HG03457 (cell line): ENCODE results near the gene BRD3.
"Not testable (repeated sequence)": the region's sequence is repeated elsewhere in the genome, so short reads cannot be mapped to it uniquely, and the experiment has no call there.

Experiments used
- ATAC-seq: cut with Tn5 transposase; IDR thresholded peaks from one replicate; pipeline ENCODE4 v1.9.1; 2021; ENCODE audit warnings: moderate number of reproducible peaks; ENCODE audit not compliant: unreplicated experiment

Gene BRD3

GRCh38 chr9:134067904-134068743 lies at the start of gene BRD3:
TSS of gene BRD3 (minus strand) at chr9:134068026. CDS start at chr9:134053477, 14,549 bp downstream.
- ATAC-seq = peak; percentile 58

- no peak for ATAC-seq
These were observed 44.7 kb upstream of the BRD3 start for GRCh38 chr9:134112561-134112960.

GRCh38 chr9:134111064-134111463 lies 43.2 kb upstream of the BRD3 start:
- ATAC-seq = no peak

GRCh38 chr9:134103391-134103998 lies 35.7 kb upstream of the BRD3 start:
- no peak for ATAC-seq

GRCh38 chr9:134101623-134102149 lies 33.9 kb upstream of the BRD3 start:
- no peak for ATAC-seq

GRCh38 chr9:134101133-134101532 lies 33.3 kb upstream of the BRD3 start:
- ATAC-seq = not testable (repeated sequence)

- no peak for ATAC-seq
These were observed 32.2 kb upstream of the BRD3 start for GRCh38 chr9:134100040-134100439.

GRCh38 chr9:134099123-134099761 lies 31.4 kb upstream of the BRD3 start:
- ATAC-seq = no peak

GRCh38 chr9:134089972-134090371 lies 22.1 kb upstream of the BRD3 start:
- ATAC-seq = no peak

GRCh38 chr9:134088063-134088725 lies 20.4 kb upstream of the BRD3 start:
- ATAC-seq = no peak

GRCh38 chr9:134085674-134086073 lies 17.8 kb upstream of the BRD3 start:
- no peak for ATAC-seq

- no peak for ATAC-seq
These were observed 15.6 kb upstream of the BRD3 start for GRCh38 chr9:134083451-134083850.

- ATAC-seq = no peak
These were observed 8.8 kb upstream of the BRD3 start for GRCh38 chr9:134076644-134077043.

GRCh38 chr9:134075689-134076088 lies 7.9 kb upstream of the BRD3 start:
- not testable (repeated sequence) for ATAC-seq

GRCh38 chr9:134073500-134073899 lies 5.7 kb upstream of the BRD3 start:
- ATAC-seq = no peak

- ATAC-seq = not testable (repeated sequence)
These were observed 4.9 kb upstream of the BRD3 start for GRCh38 chr9:134072683-134073082.

- no peak for ATAC-seq
These were observed 3.3 kb upstream of the BRD3 start for GRCh38 chr9:134071149-134071548.

- no peak for ATAC-seq
These were observed 1.9 kb upstream of the BRD3 start for GRCh38 chr9:134069480-134070399.

GRCh38 chr9:134068744-134069479 lies 1.1 kb upstream of the BRD3 start:
- ATAC-seq = no peak
